ENCODE results near the gene USP37.

DNA sequence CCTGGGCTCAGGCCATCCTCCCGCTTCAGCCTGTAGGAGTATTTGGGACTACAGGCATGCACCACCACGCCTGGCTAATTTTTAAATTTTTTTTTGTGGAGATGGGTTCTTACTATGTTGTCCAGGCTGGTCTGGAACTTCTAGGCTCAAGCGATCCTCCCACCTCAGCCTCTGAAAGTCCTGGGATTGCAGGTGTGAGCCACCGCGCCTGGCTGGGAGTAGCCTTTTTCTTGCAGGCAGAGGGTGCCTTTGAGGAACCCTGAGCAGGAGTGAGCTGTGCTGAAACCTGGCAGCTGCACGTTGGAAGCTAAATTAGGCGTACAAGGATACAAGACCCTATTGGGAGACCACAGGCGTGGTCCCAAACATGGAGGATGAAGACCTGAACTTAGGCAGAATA lies 160.4 kb downstream of the USP37 start:
- TF ChIP-seq POLR2A (IDR thresholded peaks at IDR 0.05; ENCODE audit: low read length), result no peak
- no peak for TF ChIP-seq GATA1 (IDR thresholded peaks at IDR 0.05; ENCODE audit: low read depth, low read length)

Data from erythroblast (primary cell).